T-cell (primary cell): ENCODE measurements around the gene NEDD4. TPM values are rescaled to one million over a fixed set of nuclear protein-coding genes. Genes with fewer than 3 reads are reported as not detected.

Experiments used
- ATAC-seq, 4 experiments: fragments of 200-7000 bp in 3 of 4; fragments of 150-1000 bp in 1 of 4; cut with Tn5 transposase; replicated peaks in 1 of 4; 1 replicate in 3 of 4; 2 replicates in 1 of 4; pipeline ENCODE4 v1.10.0; 2021; ENCODE audit warnings: moderate library complexity in 3 of 4, mild to moderate bottlenecking in 2 of 4, moderate number of reproducible peaks in 1 of 4
- CTCF ChIA-PET, 2 donors: fragments of 300-600 bp; sonication (Branson Sonifier 250); formaldehyde crosslinking; loops; one replicate each; lab custom pipeline; 2022; ENCODE audit warnings: antibody characterized with exemption in 2 of 2; lab: Charles Lee
- POLR2A ChIA-PET, 2 donors: fragments of 300-600 bp; sonication (Branson Sonifier 250); formaldehyde crosslinking; loops; one replicate each; lab custom pipeline; 2022; ENCODE audit warnings: antibody characterized with exemption in 2 of 2; lab: Charles Lee
- DNase-seq, 35 experiments: peaks; one replicate each; pipeline versions ENCODE4 v3.0.0 to v3.0.0-alpha.2; 2013 to 2023
- H3K27ac ChIP-seq: one replicate; pipeline ENCODE4 v1.5.1; 2013; ENCODE audit warnings: low read length
- H3K27me3 ChIP-seq, 2 experiments: replicated peaks in 1 of 2; 1 replicate in 1 of 2; 2 replicates in 1 of 2; pipeline versions ENCODE4 v1.6.1 to v1.7.0; 2013; ENCODE audit warnings: low read length in 1 of 2, mixed read lengths in 1 of 2; ENCODE audit not compliant: control insufficient read depth in 2 of 2, insufficient read depth in 2 of 2; ENCODE audit errors: extremely low read depth in 1 of 2
- H3K36me3 ChIP-seq, 2 donors: 1 replicate in 1 of 2; 2 replicates in 1 of 2; pipeline versions ENCODE4 v1.6.1 to v1.7.0; 2013; ENCODE audit warnings: low read length in 1 of 2; ENCODE audit not compliant: control insufficient read depth in 2 of 2, insufficient read depth in 1 of 2; ENCODE audit errors: extremely low read depth in 1 of 2
- H3K4me1 ChIP-seq, 2 experiments: 1 replicate in 1 of 2; 2 replicates in 1 of 2; pipeline versions ENCODE4 v1.6.1 to v1.7.0; 2013; ENCODE audit warnings: low read length in 2 of 2, mixed read lengths in 1 of 2; ENCODE audit not compliant: insufficient read depth in 2 of 2, control insufficient read depth in 1 of 2; ENCODE audit errors: extremely low read depth in 1 of 2
- H3K4me3 ChIP-seq, 2 donors: 1 replicate in 1 of 2; 2 replicates in 1 of 2; pipeline versions ENCODE4 v1.5.1 to v1.7.0; 2013; ENCODE audit warnings: mild to moderate bottlenecking in 2 of 2, low read length in 1 of 2, moderate library complexity in 1 of 2; ENCODE audit not compliant: control insufficient read depth in 1 of 2; ENCODE audit errors: extremely low read depth in 1 of 2
- H3K9me3 ChIP-seq: 2 replicates; pipeline ENCODE4 v1.7.0; 2013
- H3K27ac Mint-ChIP-seq, 2 donors: one replicate each; pipeline ENCODE4 v1.8.0; 2020 to 2021; ENCODE audit warnings: mild to moderate bottlenecking in 2 of 2, mixed read lengths in 2 of 2
- H3K27me3 Mint-ChIP-seq, 2 donors: one replicate each; pipeline ENCODE4 v1.8.0; 2021 to 2022; ENCODE audit warnings: mixed read lengths in 2 of 2
- H3K36me3 Mint-ChIP-seq: one replicate; pipeline ENCODE4 v1.8.0; 2021; ENCODE audit warnings: mixed read lengths
- H3K4me1 Mint-ChIP-seq, 3 donors: one replicate each; pipeline ENCODE4 v1.8.0; 2020 to 2022; ENCODE audit warnings: mixed read lengths in 3 of 3, mild to moderate bottlenecking in 1 of 3
- H3K4me3 Mint-ChIP-seq, 3 donors: one replicate each; pipeline ENCODE4 v1.8.0; 2020 to 2022; ENCODE audit warnings: mild to moderate bottlenecking in 3 of 3, mixed read lengths in 3 of 3, moderate library complexity in 3 of 3
- H3K9me3 Mint-ChIP-seq, 3 donors: one replicate each; pipeline ENCODE4 v1.8.0; 2020 to 2022; ENCODE audit warnings: mixed read lengths in 3 of 3
- WGBS: methylation state at CpG from one replicate; pipeline ENCODE4 v1.1.5; 2013; ENCODE audit warnings: missing lambda C conversion rate; ENCODE audit not compliant: insufficient coverage; 5-methylcytosine and 5-hydroxymethylcytosine counted together
- total RNA-seq, 35 experiments: library from RNA in 6 of 35; stranded (reverse) in 6 of 35; fragments of 120-200 nt in 1 of 35; gene quantifications; one replicate each; pipeline versions ENCODE4 v1.2.1 to v1.2.4 and lab custom pipeline; 2013 to 2026

Gene NEDD4
- total RNA-seq, 5 donors from 2014 or later (not counting 1 experiment from before 2014, with no cell fraction given) = 2.2 to 8.6 (median 5.1) TPM

DNA sequence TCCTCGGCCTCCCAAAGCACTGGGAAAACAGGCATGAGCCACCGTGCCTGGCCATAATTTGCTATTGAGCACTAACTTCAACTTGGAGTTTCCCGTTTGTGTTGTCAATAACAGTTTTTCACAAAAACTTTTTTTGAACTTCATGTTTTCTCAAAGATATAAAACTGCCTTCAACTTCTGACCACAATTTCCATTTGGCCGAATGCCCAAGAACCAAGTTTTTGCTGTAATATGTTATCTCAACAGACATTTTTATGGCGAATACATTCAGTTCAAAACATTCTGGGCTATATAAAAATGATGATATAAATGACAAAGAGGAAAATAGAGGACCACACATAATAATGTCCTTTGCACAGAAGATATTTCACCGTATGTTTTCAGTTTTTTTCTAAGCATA, 56.4 kb downstream of the NEDD4 start:
- Histone ChIP-seq H3K4me1 (no peaks in the 10 kb centered on the region), H3K9me3 (no peaks in the 10 kb centered on the region), H3K27ac (no peak overlapping the region), H3K36me3 (no peaks in the 10 kb centered on the region), H3K27me3 (no peaks in the 10 kb centered on the region), H3K4me3 (no peak overlapping the region)
- ATAC-seq (no peak), DNase-seq (peak in 7 of 35 experiments; percentile 3 to 23 (median 8))
- Mint-ChIP-seq H3K36me3 (peaks cover 24% of the 10 kb centered on the region), H3K4me3 (no peak overlapping the region), H3K27me3 (no peaks in the 10 kb centered on the region), H3K27ac (no peak overlapping the region), H3K4me1 (peaks cover 0 to 2% (median 2%) of the 10 kb centered on the region in 3 donors), H3K9me3 (peaks cover 7 to 9% (median 9%) of the 10 kb centered on the region in 3 donors)
- CTCF ChIA-PET = no interaction called here
- WGBS = 69% methylated on average over 2 of the region's 6 CpGs
- POLR2A ChIA-PET = no interaction called here

DNA sequence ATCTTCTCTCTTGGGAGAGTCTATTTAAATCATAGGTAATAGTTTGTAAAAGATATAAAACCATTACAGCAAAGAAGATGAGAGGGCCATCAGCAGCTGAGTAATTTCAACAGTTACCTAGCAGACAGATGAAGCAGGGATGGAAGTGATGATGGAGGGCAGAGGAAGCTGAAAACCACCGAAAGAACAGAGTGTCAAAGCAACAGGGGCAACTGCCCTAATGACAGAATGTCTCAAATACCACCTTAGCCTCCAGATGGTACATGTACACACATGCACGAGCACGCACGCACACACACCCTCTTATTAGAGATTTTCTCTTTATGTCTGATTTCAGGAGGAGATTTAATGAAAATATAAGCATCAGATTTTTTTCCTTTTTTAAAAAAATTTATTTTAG, 64.5 kb downstream of the NEDD4 start:
- Mint-ChIP-seq H3K9me3 (peaks cover 0 to 4% (median 0%) of the 10 kb centered on the region in 3 donors), H3K27ac (no peak overlapping the region), H3K4me3 (no peak overlapping the region), H3K4me1 (no peaks in the 10 kb centered on the region), H3K27me3 (no peaks in the 10 kb centered on the region), H3K36me3 (peaks cover 9% of the 10 kb centered on the region)
- POLR2A ChIA-PET = no interaction called here
- H3K27me3 ChIP-seq = no peaks in the 10 kb centered on the region
- no peak overlapping the region for H3K27ac ChIP-seq
- no peaks in the 10 kb centered on the region for H3K9me3 ChIP-seq
- CTCF ChIA-PET = no interaction called here
- no peak for DNase-seq
- WGBS = no CpG with 5 or more reads among the region's 4 CpGs
- H3K4me3 ChIP-seq = no peak overlapping the region
- no peaks in the 10 kb centered on the region for H3K4me1 ChIP-seq
- no peak for ATAC-seq
- H3K36me3 ChIP-seq = no peaks in the 10 kb centered on the region

DNA sequence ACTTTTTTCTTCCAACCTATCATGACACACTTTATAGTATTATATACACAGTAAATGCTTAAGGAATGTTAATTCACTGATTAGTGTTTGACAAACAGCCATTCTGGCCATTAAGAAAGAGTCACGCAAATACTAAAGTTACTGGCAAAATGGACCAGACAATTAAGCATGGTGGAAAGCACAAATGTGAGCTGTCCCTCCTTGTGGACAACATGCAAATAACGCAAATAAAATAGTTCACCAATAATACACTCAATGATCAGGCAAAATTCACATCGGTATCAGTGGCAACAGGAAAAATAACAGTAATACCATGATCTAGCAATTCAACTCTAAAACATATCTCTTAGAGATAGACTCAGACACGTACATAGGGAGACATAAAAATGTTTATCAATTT, 71.7 kb downstream of the NEDD4 start:
- Histone ChIP-seq H3K4me3 (no peak overlapping the region), H3K36me3 (no peaks in the 10 kb centered on the region), H3K27ac (no peak overlapping the region), H3K27me3 (no peaks in the 10 kb centered on the region), H3K4me1 (no peaks in the 10 kb centered on the region), H3K9me3 (no peaks in the 10 kb centered on the region)
- no peak for ATAC-seq
- no peaks in the 10 kb centered on the region for H3K36me3 Mint-ChIP-seq
- POLR2A ChIA-PET = no interaction called here
- 88% methylated on average over 1 of the region's 4 CpGs for WGBS
- no peaks in the 10 kb centered on the region for H3K27me3 Mint-ChIP-seq
- CTCF ChIA-PET = no interaction called here
- no peak for DNase-seq
- no peaks in the 10 kb centered on the region for H3K9me3 Mint-ChIP-seq
- H3K27ac Mint-ChIP-seq = no peak overlapping the region
- no peaks in the 10 kb centered on the region for H3K4me1 Mint-ChIP-seq
- no peak overlapping the region for H3K4me3 Mint-ChIP-seq

DNA sequence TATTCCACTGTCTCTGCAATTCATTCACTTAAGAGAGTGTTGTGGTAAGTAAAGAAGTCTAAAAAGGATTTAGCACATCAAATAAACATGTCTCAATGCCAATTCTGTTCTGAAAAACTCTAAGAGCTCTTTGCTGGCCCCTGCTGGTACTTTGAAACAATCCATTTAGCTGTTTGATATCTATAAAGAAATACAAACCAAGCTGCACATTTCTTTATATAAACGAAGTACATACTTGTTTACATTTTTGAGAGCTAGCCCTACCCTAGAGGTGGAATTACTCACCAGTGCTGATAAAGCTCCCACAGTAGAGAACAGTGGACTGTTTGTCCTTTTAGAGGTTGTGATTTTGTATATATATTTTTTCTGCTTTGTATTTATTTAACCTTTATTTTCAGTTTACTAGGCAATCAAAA, 75.5 kb downstream of the NEDD4 start:
- POLR2A ChIA-PET = no interaction called here
- Histone ChIP-seq H3K36me3 (no peaks in the 10 kb centered on the region), H3K27ac (no peak overlapping the region), H3K27me3 (no peaks in the 10 kb centered on the region), H3K4me3 (no peak overlapping the region), H3K4me1 (no peaks in the 10 kb centered on the region), H3K9me3 (no peaks in the 10 kb centered on the region)
- Mint-ChIP-seq H3K27me3 (no peaks in the 10 kb centered on the region), H3K9me3 (no peaks in the 10 kb centered on the region), H3K4me1 (no peaks in the 10 kb centered on the region), H3K27ac (no peak overlapping the region), H3K4me3 (no peak overlapping the region), H3K36me3 (no peaks in the 10 kb centered on the region)
- no CpG with 5 or more reads among the region's 1 CpG for WGBS
- peak in 8 of 35 experiments; percentile 2 to 44 (median 12) for DNase-seq
- peak in 1 of 4 experiments; percentile 45 for ATAC-seq
- CTCF ChIA-PET = interaction anchor here (0.6 to 1.5 kb wide), 4 partner anchors 18 to 253 kb away, joined by 3 to 7 read pairs (median 5); no protein-coding TSS in a partner anchor

DNA sequence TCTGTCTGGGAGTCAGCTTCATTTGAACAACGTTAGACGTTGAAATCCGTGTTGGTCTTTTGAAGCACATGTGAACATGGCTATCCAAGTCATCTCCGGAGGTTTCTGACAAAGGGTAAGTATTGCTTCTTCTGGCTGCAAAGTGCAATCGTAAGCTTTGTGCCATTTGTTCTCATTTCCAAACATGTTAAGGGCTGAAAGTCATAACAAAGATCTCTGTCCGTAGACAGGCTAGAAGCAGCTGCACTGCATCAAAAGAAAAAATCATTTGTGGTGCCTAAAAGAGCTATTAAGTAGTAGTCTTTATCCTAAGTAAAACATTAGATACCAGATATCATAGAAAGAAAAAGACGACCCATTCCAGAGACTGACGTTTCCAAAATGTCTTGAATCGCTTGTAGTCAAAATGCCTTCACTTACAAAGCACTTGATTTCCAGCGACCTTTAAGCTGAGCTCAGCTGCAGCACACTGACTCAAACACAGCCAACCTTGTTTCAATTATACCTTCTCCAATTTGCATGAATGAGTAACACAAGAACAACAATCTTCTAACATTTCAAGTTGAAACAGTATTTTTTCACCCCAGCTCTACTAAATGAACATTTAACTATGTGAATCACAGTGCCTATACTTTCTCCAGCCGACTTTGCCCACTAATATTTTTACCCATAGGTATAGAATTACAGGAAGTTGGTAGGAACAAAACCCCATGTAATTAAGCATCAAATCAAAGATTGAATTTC, 76.6 kb downstream of the NEDD4 start:
- Histone ChIP-seq H3K9me3 (no peaks in the 10 kb centered on the region), H3K27me3 (no peaks in the 10 kb centered on the region), H3K4me1 (no peaks in the 10 kb centered on the region), H3K36me3 (no peaks in the 10 kb centered on the region), H3K27ac (no peak overlapping the region), H3K4me3 (no peak overlapping the region)
- Mint-ChIP-seq H3K27ac (no peak overlapping the region), H3K27me3 (no peaks in the 10 kb centered on the region), H3K9me3 (no peaks in the 10 kb centered on the region), H3K36me3 (no peaks in the 10 kb centered on the region), H3K4me1 (no peaks in the 10 kb centered on the region), H3K4me3 (no peak overlapping the region)
- DNase-seq (no peak), ATAC-seq (no peak)
- WGBS = 83% methylated on average over 7 of the region's 11 CpGs
- CTCF ChIA-PET = interaction anchor here (0.6 to 1.5 kb wide), 4 partner anchors 17 to 137 kb away, joined by 3 to 7 read pairs (median 4); no protein-coding TSS in a partner anchor
- POLR2A ChIA-PET = no interaction called here

DNA sequence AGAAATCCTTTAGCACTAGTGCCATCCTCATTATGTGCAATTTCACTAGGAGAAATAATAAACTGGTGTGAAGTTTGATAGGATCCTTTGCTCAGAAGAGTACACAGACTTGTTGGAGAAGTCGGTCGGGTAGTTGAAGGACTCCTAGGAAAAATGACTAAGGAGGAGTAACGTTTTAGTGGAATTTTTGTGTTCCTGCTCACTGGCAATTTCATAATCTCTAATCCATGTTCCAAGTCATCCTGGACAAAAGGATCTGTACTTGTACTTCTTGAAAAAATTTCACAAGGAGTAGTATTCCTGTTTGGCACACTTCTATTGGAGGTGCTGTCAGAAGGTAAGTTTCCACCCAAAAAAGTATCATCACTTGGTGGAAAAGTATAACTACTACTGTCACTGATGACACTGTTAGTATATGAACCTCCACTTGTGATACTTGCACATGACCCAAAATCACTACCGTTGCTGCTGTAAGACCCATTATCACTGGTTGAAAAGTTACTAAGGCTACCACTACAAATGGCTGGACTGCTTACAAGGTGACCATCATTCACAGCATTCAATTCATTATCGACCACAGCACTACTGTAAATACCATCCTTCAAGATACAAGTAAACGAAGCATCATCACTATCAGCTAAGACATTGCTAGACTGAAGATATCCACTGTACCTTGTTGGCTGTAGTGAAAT, 77.4 kb downstream of the NEDD4 start:
- Mint-ChIP-seq H3K4me1 (no peaks in the 10 kb centered on the region), H3K27ac (no peak overlapping the region), H3K36me3 (no peaks in the 10 kb centered on the region), H3K9me3 (no peaks in the 10 kb centered on the region), H3K27me3 (no peaks in the 10 kb centered on the region), H3K4me3 (no peak overlapping the region)
- DNase-seq (no peak), ATAC-seq (no peak)
- ChIA-PET POLR2A (no interaction called here), CTCF (interaction anchor here in 1 of 2 donors (0.8 to 1.3 kb wide), 2 partner anchors 98 to 137 kb away, joined by 3 to 6 read pairs; no protein-coding TSS in a partner anchor)
- Histone ChIP-seq H3K27ac (no peak overlapping the region), H3K4me3 (no peak overlapping the region), H3K9me3 (no peaks in the 10 kb centered on the region), H3K4me1 (no peaks in the 10 kb centered on the region), H3K36me3 (no peaks in the 10 kb centered on the region), H3K27me3 (no peaks in the 10 kb centered on the region)
- WGBS = no CpG with 5 or more reads among the region's 6 CpGs
